Measurements from ENCODE around the gene AOPEP.

DNA sequence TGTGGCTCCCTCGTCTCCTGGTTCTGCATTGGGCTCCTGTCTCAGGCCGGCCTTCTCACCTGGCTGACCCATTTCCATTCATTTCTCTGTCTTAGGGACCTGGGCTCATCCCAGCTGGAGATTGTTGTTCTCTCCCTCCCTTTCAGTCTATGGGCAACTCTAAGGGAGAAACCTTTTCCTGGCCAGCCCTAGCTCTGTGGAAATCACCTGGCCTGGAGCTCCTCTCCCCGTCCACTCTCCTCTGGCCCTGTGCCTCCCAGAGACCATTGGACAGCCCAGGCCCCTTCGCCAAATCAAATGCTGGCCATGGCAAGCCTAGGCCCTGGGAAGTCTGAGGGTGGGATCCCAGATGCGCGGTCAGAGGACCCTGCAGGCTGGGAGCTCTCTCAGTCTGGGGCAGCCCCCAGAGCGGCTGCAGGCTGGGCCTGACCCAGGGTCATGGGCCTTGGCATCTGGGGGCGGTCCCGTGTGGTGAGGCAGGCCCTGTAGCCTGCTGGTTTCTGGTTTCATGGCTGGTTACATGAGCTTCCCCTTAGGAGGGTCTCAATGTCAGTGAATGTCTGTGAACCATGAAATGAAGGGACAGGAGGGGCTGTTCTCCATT, 253.5 kb downstream of the AOPEP start:
- TF ChIP-seq, protein P1, sequence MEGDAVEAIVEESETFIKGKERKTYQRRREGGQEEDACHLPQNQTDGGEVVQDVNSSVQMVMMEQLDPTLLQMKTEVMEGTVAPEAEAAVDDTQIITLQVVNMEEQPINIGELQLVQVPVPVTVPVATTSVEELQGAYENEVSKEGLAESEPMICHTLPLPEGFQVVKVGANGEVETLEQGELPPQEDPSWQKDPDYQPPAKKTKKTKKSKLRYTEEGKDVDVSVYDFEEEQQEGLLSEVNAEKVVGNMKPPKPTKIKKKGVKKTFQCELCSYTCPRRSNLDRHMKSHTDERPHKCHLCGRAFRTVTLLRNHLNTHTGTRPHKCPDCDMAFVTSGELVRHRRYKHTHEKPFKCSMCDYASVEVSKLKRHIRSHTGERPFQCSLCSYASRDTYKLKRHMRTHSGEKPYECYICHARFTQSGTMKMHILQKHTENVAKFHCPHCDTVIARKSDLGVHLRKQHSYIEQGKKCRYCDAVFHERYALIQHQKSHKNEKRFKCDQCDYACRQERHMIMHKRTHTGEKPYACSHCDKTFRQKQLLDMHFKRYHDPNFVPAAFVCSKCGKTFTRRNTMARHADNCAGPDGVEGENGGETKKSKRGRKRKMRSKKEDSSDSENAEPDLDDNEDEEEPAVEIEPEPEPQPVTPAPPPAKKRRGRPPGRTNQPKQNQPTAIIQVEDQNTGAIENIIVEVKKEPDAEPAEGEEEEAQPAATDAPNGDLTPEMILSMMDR (IDR thresholded peaks at IDR 0.05; ENCODE audit: low read depth, low read length, poor library complexity, severe bottlenecking) = no peak
- no peak for TF ChIP-seq EZH2phosphoT487 (IDR thresholded peaks at IDR 0.05; ENCODE audit: borderline replicate concordance, low read length)

All from DOHH2 (cell line).